Activated CD4-positive, alpha-beta T cell treated with anti-CD3 and anti-CD28 coated beads for 24 hours (primary cell): ENCODE data around the gene CEP162.
"Not testable (repeated sequence)": the region's sequence is repeated elsewhere in the genome, so short reads cannot be mapped to it uniquely, and the experiment has no call there.

Source experiments
- DNase-seq, 2 donors: peaks; one replicate each; pipeline ENCODE4 v3.0.0-alpha.2; 2020; ENCODE audit warnings: low read depth in 2 of 2

Gene CEP162

GRCh38 chr6:84141521-84141920, 85.9 kb downstream of the CEP162 start:
- DNase-seq, result no peak

GRCh38 chr6:84139311-84139710, 88.1 kb downstream of the CEP162 start:
- no peak for DNase-seq

- DNase-seq, result no peak
Measured at GRCh38 chr6:84137989-84138575, 89.4 kb downstream of the CEP162 start.

GRCh38 chr6:84137051-84137375, 90.4 kb downstream of the CEP162 start:
- no peak for DNase-seq

- no peak for DNase-seq
Measured at GRCh38 chr6:84136364-84137050, 90.9 kb downstream of the CEP162 start.

- DNase-seq, result no peak
Measured at GRCh38 chr6:84135291-84135690, 92.2 kb downstream of the CEP162 start.

GRCh38 chr6:84133385-84133784, 94.1 kb downstream of the CEP162 start:
- DNase-seq, result not testable (repeated sequence)

GRCh38 chr6:84129588-84129987, 97.9 kb downstream of the CEP162 start:
- not testable (repeated sequence) for DNase-seq

- no peak for DNase-seq
Measured at GRCh38 chr6:84123186-84123585, 104.3 kb downstream of the CEP162 start.

- no peak for DNase-seq
Measured at GRCh38 chr6:84119277-84119676, 108.2 kb downstream of the CEP162 start.

GRCh38 chr6:84118191-84118590, 109.3 kb downstream of the CEP162 start:
- DNase-seq, result no peak

- DNase-seq, result not testable (repeated sequence)
Measured at GRCh38 chr6:84114933-84115594, 112.4 kb downstream of the CEP162 start.

GRCh38 chr6:84111351-84111750, 116.1 kb downstream of the CEP162 start:
- not testable (repeated sequence) for DNase-seq

- no peak for DNase-seq
Measured at GRCh38 chr6:84107495-84107894, 119.9 kb downstream of the CEP162 start.

- DNase-seq, result not testable (repeated sequence)
Measured at GRCh38 chr6:84105215-84105924, 122.1 kb downstream of the CEP162 start.

GRCh38 chr6:84103029-84103428, 124.4 kb downstream of the CEP162 start:
- DNase-seq, result no peak

GRCh38 chr6:84095156-84095555, 132.3 kb downstream of the CEP162 start:
- DNase-seq, result no peak

- DNase-seq, result no peak
Measured at GRCh38 chr6:84093441-84094435, 133.7 kb downstream of the CEP162 start.

GRCh38 chr6:84089552-84089951, 137.9 kb downstream of the CEP162 start:
- DNase-seq, result no peak

GRCh38 chr6:84089081-84089480, 138.4 kb downstream of the CEP162 start:
- DNase-seq, result no peak
